DOHH2 (cell line): ENCODE results near the gene NLK.

Source experiments
- CTCF ChIP-seq: fragments of 200-600 bp; sonication (generic); IDR thresholded peaks from one replicate; pipeline ENCODE4 v1.5.1; 2014; ENCODE audit warnings: antibody characterized with exemption, mild to moderate bottlenecking, low read depth, low read length; ENCODE audit not compliant: poor library complexity, severe bottlenecking
- EZH2phosphoT487 ChIP-seq: fragments of 200-600 bp; sonication (generic); IDR thresholded peaks from 2 replicates; pipeline ENCODE4 v1.6.1; 2017; ENCODE audit warnings: borderline replicate concordance, mild to moderate bottlenecking, antibody characterized with exemption, low read length, moderate library complexity, mixed read lengths

- TF ChIP-seq CTCF: no peak
- TF ChIP-seq EZH2phosphoT487: no peak
These were observed 39.0 kb downstream of the NLK start for GRCh38 chr17:28081467-28081866.
